Left lung (tissue), 10 donors: ENCODE data around the gene NGLY1. TPM values are rescaled to one million over a fixed set of nuclear protein-coding genes. Genes with fewer than 3 reads are reported as not detected.

Source experiments
- ATAC-seq: fragments of 200-7000 bp; cut with Tn5 transposase; one replicate; pipeline ENCODE4 v1.9.1; 2020; ENCODE audit warnings: moderate library complexity
- DNase-seq, 4 donors: peaks; one replicate each; pipeline ENCODE4 v3.0.0-alpha.2; 2013 to 2020
- H3K27ac ChIP-seq, 2 donors: fragments of 200-600 bp; sonication (generic) in 1 of 2; one replicate each; pipeline versions ENCODE4 v1.5.0 to v1.8.0; 2020 to 2021
- H3K27me3 ChIP-seq, 2 donors: fragments of 200-600 bp; sonication (generic) in 1 of 2; one replicate each; pipeline versions ENCODE4 v1.5.0 to v1.8.0; 2020 to 2021
- H3K36me3 ChIP-seq, 2 donors: fragments of 200-600 bp; sonication (generic) in 1 of 2; one replicate each; pipeline versions ENCODE4 v1.5.0 to v1.8.0; 2020 to 2021
- H3K4me1 ChIP-seq, 2 donors: fragments of 200-600 bp; one replicate each; pipeline ENCODE4 v1.8.0; 2021
- H3K4me3 ChIP-seq, 2 donors: fragments of 200-600 bp; sonication (generic) in 1 of 2; one replicate each; pipeline versions ENCODE4 v1.5.0 to v1.8.0; 2020 to 2021; ENCODE audit warnings: mild to moderate bottlenecking in 1 of 2
- H3K9me3 ChIP-seq, 2 donors: fragments of 200-600 bp; sonication (generic) in 1 of 2; one replicate each; pipeline versions ENCODE4 v1.5.0 to v1.8.0; 2020 to 2021
- intact Hi-C, 2 donors: fragments of 100-400 bp; cut with DNase I; formaldehyde crosslinking; loops; one replicate each; pipeline versions ENCODE4 v1.11.2 to v1.14.2; 2022
- polyA plus RNA-seq, 6 donors: library from polyadenylated mRNA; unstranded; fragments of 120-200 nt; gene quantifications; one replicate each; pipeline ENCODE4 v1.2.1, GENCODE V29; 2013; ENCODE audit not compliant: insufficient read length in 6 of 6
- total RNA-seq, 2 donors: library from RNA; stranded (reverse); fragmentation: NEBNext Ultra II Directional; extraction: Animal tissue kit (Norgen Biotek cat#: 25700); gene quantifications; one replicate each; pipeline ENCODE4 v1.2.1, GENCODE V29; 2021
- TF ChIP-seq, protein P1 (sequence below), 2 donors: fragments of 200-600 bp; sonication (generic) in 1 of 2; IDR thresholded peaks; one replicate each; pipeline versions ENCODE4 v1.5.0 to v1.8.0; 2021; ENCODE audit warnings: antibody characterized with exemption in 2 of 2
- donor health status: DM: no; HTN: yes; CAD: no.
- donor health status: DM: no; HTN: no; CAD: no.

The NGLY1 gene
- total and polyA plus RNA-seq, 8 donors = 31.2 to 46.9 (median 41.0) TPM

DNA sequence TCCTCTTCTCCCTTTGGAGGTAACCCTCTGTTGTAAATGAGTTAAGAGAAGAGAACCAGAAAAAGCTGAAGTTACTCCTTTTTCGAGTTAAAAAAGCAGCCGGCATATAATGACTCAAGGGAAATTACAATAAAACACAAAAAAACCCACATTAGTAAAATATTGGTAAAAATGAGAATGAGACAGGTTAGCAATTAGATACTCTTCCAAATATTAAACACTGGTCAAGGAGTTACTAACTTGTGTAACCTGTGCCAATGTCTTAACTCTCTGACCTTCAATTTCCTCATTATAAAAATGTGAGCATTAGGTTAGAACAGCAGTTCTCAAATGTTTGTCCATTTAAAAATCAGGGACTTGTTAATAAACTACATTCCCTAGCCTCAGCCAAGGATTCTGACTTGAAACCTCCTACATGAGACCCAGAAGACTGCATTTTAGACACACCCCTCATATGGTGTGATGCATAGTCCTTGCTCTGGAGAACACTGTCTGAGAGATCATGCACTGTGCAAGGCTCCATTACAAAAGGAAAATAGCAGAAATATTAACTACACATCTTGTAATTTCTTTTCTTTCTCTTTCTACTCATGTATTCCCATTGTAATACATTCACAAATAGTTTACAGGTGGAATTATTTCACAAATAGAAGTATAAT lies 75.8 kb downstream of the NGLY1 start:
- no peaks in the 10 kb centered on the region for H3K36me3 ChIP-seq
- no peaks in the 10 kb centered on the region for H3K27me3 ChIP-seq
- H3K4me1 ChIP-seq = no peaks in the 10 kb centered on the region
- TF ChIP-seq, protein P1, sequence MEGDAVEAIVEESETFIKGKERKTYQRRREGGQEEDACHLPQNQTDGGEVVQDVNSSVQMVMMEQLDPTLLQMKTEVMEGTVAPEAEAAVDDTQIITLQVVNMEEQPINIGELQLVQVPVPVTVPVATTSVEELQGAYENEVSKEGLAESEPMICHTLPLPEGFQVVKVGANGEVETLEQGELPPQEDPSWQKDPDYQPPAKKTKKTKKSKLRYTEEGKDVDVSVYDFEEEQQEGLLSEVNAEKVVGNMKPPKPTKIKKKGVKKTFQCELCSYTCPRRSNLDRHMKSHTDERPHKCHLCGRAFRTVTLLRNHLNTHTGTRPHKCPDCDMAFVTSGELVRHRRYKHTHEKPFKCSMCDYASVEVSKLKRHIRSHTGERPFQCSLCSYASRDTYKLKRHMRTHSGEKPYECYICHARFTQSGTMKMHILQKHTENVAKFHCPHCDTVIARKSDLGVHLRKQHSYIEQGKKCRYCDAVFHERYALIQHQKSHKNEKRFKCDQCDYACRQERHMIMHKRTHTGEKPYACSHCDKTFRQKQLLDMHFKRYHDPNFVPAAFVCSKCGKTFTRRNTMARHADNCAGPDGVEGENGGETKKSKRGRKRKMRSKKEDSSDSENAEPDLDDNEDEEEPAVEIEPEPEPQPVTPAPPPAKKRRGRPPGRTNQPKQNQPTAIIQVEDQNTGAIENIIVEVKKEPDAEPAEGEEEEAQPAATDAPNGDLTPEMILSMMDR (IDR thresholded peaks at IDR 0.05) = no peak
- no peak for DNase-seq
- H3K9me3 ChIP-seq = no peaks in the 10 kb centered on the region
- H3K4me3 ChIP-seq = no peak overlapping the region
- H3K27ac ChIP-seq = no peak overlapping the region
- intact Hi-C loops = no loop called here
- ATAC-seq = no peak

DNA sequence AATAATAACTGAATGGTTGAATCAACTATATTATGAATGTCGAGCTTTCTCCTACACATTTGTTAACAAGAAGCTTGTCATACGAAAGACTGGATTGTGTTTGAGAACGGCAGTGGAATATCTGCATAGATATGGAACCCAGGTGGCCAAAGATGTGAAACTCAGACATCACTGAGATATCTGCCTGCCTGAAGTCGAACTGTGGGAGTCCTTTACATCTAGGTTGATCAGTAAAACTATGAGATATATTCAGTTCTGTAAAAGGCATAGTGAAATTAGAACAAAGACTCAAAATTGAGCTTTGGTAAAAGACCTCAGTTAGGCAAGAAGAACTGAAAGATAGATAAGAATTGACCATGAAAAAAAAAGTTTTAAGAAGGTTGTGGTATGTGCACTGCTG lies 77.0 kb downstream of the NGLY1 start:
- Histone ChIP-seq H3K9me3 (no peaks in the 10 kb centered on the region), H3K27ac (no peak overlapping the region), H3K4me1 (no peaks in the 10 kb centered on the region), H3K4me3 (no peak overlapping the region), H3K36me3 (no peaks in the 10 kb centered on the region), H3K27me3 (no peaks in the 10 kb centered on the region)
- ATAC-seq = no peak
- intact Hi-C loops = no loop called here
- DNase-seq = no peak
- TF ChIP-seq, protein P1 (IDR thresholded peaks at IDR 0.05) = no peak

- H3K9me3 ChIP-seq = no peaks in the 10 kb centered on the region
- ATAC-seq (no peak), DNase-seq (peak in 1 of 4 donors; percentile 3)
- H3K4me1 ChIP-seq = no peaks in the 10 kb centered on the region
- H3K27me3 ChIP-seq = no peaks in the 10 kb centered on the region
- TF ChIP-seq, protein P1 (IDR thresholded peaks at IDR 0.05) = no peak
- H3K4me3 ChIP-seq = no peak overlapping the region
- intact Hi-C loops = no loop called here
- no peak overlapping the region for H3K27ac ChIP-seq
- H3K36me3 ChIP-seq = no peaks in the 10 kb centered on the region
Measured at GRCh38 chr3:25697553-25697952, 85.7 kb downstream of the NGLY1 start.

GRCh38 chr3:25695731-25696420 lies 87.4 kb downstream of the NGLY1 start:
- Histone ChIP-seq H3K27ac (no peak overlapping the region), H3K4me1 (no peaks in the 10 kb centered on the region), H3K9me3 (no peaks in the 10 kb centered on the region), H3K36me3 (no peaks in the 10 kb centered on the region), H3K4me3 (no peak overlapping the region), H3K27me3 (no peaks in the 10 kb centered on the region)
- DNase-seq = peak in 1 of 4 donors; percentile 44
- ATAC-seq = no peak
- TF ChIP-seq, protein P1 (IDR thresholded peaks at IDR 0.05) = no peak
- intact Hi-C loops = no loop called here

DNA sequence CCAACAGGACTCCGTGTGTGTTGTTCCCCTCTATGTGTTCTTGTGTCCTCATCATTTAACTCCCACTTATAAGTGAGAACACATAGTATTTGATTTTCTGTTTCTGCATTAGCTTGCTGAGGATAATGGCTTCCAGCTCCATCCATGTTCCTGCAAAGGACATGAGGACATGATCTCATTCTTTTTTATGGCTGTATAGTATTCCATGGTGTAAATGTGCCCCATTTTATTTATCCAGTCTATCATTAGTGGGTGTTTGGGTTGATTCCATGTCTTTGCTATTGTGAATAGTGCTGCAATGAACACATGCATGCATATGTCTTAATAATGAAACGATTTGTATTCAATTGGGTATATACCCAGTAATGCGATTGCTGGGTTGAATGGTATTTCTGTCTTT lies 90.0 kb downstream of the NGLY1 start:
- H3K27ac ChIP-seq = no peak overlapping the region
- TF ChIP-seq, protein P1 (IDR thresholded peaks at IDR 0.05) = no peak
- no peaks in the 10 kb centered on the region for H3K9me3 ChIP-seq
- no peaks in the 10 kb centered on the region for H3K4me1 ChIP-seq
- H3K4me3 ChIP-seq = no peak overlapping the region
- DNase-seq (no peak), ATAC-seq (no peak)
- no peaks in the 10 kb centered on the region for H3K36me3 ChIP-seq
- no peaks in the 10 kb centered on the region for H3K27me3 ChIP-seq
- intact Hi-C loops = no loop called here
